OCI-LY3 (cell line): Measurements from ENCODE around the gene REM1.

Experiments
- H2AFZ ChIP-seq: fragments of 200-600, 300-600 bp; shearing (Covaris generic); 2 replicates; pipeline ENCODE4 v1.6.0; 2014; ENCODE audit warnings: antibody characterized with exemption, low read depth, low read length
- H3K27ac ChIP-seq: fragments of 200-600, 300-600 bp; sonication (generic); 2 replicates; pipeline ENCODE4 v1.5.1; 2014; ENCODE audit warnings: mild to moderate bottlenecking, low read length, moderate library complexity, mixed read lengths
- H3K27me3 ChIP-seq: fragments of 200-600, 300-600 bp; sonication (generic); 2 replicates; pipeline ENCODE4 v1.6.1; 2014; ENCODE audit warnings: low read depth, low read length, mixed read lengths
- H3K36me3 ChIP-seq: fragments of 200-600, 300-600 bp; sonication (generic); replicated peaks from 2 replicates; pipeline ENCODE3; 2014; ENCODE audit warnings: low read depth, low read length, mixed read lengths
- H3K4me1 ChIP-seq: fragments of 300-600, 200-600 bp; sonication (generic); 2 replicates; pipeline ENCODE4 v1.6.1; 2014; ENCODE audit warnings: low read length, mixed read lengths
- H3K4me2 ChIP-seq: fragments of 200-600, 300-600 bp; sonication (generic); 2 replicates; pipeline ENCODE4 v1.6.1; 2014; ENCODE audit warnings: low read length, mixed read lengths
- H3K4me3 ChIP-seq: fragments of 300-600, 200-600 bp; sonication (generic); 2 replicates; pipeline ENCODE4 v1.5.1; 2014; ENCODE audit warnings: antibody characterized with exemption, mild to moderate bottlenecking, low read length, moderate library complexity
- H3K79me2 ChIP-seq: fragments of 300-600, 200-600 bp; shearing (Covaris generic); 2 replicates; pipeline ENCODE4 v1.6.1; 2014; ENCODE audit warnings: mild to moderate bottlenecking, low read length, mixed read lengths
- H3K9ac ChIP-seq: fragments of 300-600, 200-600 bp; shearing (Covaris generic); 2 replicates; pipeline ENCODE4 v1.6.0; 2014; ENCODE audit warnings: mild to moderate bottlenecking, low read length, moderate library complexity
- H3K9me3 ChIP-seq: fragments of 200-600, 300-600 bp; shearing (Covaris generic); 2 replicates; pipeline ENCODE4 v1.6.1; 2014; ENCODE audit warnings: low read length, mixed read lengths; ENCODE audit not compliant: insufficient read depth
- H4K20me1 ChIP-seq: fragments of 200-600, 300-600 bp; sonication (generic); 2 replicates; pipeline ENCODE4 v1.6.1; 2016; ENCODE audit warnings: low read length, mixed read lengths; ENCODE audit not compliant: insufficient read depth
- CTCF ChIP-seq: fragments of 200-600, 300-600 bp; sonication (generic); IDR thresholded peaks from 2 replicates; pipeline ENCODE4 v1.5.1; 2014; ENCODE audit warnings: antibody characterized with exemption, low read length, low read depth
- EZH2phosphoT487 ChIP-seq: fragments of 200-600 bp; shearing (Covaris generic); IDR thresholded peaks from 2 replicates; pipeline ENCODE4 v1.6.1; 2018; ENCODE audit warnings: antibody characterized with exemption, mixed run types, low read depth

REM1 gene

GRCh38 chr20:31508517-31509244, 33.6 kb downstream of the REM1 start:
- Histone ChIP-seq H3K79me2 (no peaks in the 10 kb centered on the region), H3K4me3 (no peak overlapping the region), H3K4me2 (no peak overlapping the region), H3K9ac (no peak overlapping the region), H4K20me1 (no peaks in the 10 kb centered on the region), H3K27ac (no peak overlapping the region), H2AFZ (no peak overlapping the region), H3K36me3 (no peaks in the 10 kb centered on the region), H3K4me1 (no peaks in the 10 kb centered on the region), H3K27me3 (peaks cover 16% of the 10 kb centered on the region), H3K9me3 (no peaks in the 10 kb centered on the region)
- TF ChIP-seq CTCF (no peak), EZH2phosphoT487 (no peak)

GRCh38 chr20:31514154-31515071, 39.3 kb downstream of the REM1 start, which contains the start of gene HM13:
Gene HM13, plus strand, starts transcription at chr20:31514442. Its CDS starts 110 bp downstream, at chr20:31514552.
- TF ChIP-seq EZH2phosphoT487 (no peak), CTCF (peak; percentile 85)
- peak within 1 kb of the TSS; percentile 82 for H2AFZ ChIP-seq
- H3K79me2 ChIP-seq = peaks cover 52% of the 10 kb centered on the region

GRCh38 chr20:31515072-31515774, 40.1 kb downstream of the REM1 start:
- H3K79me2 ChIP-seq = peaks cover 60% of the 10 kb centered on the region
- peak overlapping the region; percentile 38; the same call in 1 of the 2 replicates for H3K27ac ChIP-seq
- H3K27me3 ChIP-seq = no peaks in the 10 kb centered on the region
- TF ChIP-seq CTCF (no peak), EZH2phosphoT487 (no peak)
- H3K4me1 ChIP-seq = peaks cover 14% of the 10 kb centered on the region
- H3K4me2 ChIP-seq = peak overlapping the region; percentile 99
- H3K9me3 ChIP-seq = no peaks in the 10 kb centered on the region
- H3K36me3 ChIP-seq = peaks cover 38% of the 10 kb centered on the region
- H3K4me3 ChIP-seq = peak overlapping the region; percentile 83
- H2AFZ ChIP-seq = no peak overlapping the region
- peaks cover 38% of the 10 kb centered on the region for H4K20me1 ChIP-seq
- peak overlapping the region; percentile 90 for H3K9ac ChIP-seq

More at GRCh38 chr20:31514154-31515071, 39.3 kb downstream of the REM1 start, which contains the start of gene HM13:
- H3K27me3 ChIP-seq = no peaks in the 10 kb centered on the region
- peak within 1 kb of the TSS; percentile 38 for H3K27ac ChIP-seq
- peaks cover 31% of the 10 kb centered on the region for H3K36me3 ChIP-seq
- peaks cover 14% of the 10 kb centered on the region for H3K4me1 ChIP-seq
- H3K9ac ChIP-seq = peak within 1 kb of the TSS; percentile 90
- H4K20me1 ChIP-seq = peaks cover 31% of the 10 kb centered on the region
- H3K9me3 ChIP-seq = no peaks in the 10 kb centered on the region
- peak within 1 kb of the TSS; percentile 83 for H3K4me3 ChIP-seq
- peak within 1 kb of the TSS; percentile 99 for H3K4me2 ChIP-seq
